CD4-positive, alpha-beta T cell treated with Interleukin-15 for 1 hour (primary cell): ENCODE data around the gene CCL13.

Experiments used
- DNase-seq: peaks from one replicate; pipeline ENCODE4 v3.0.0-alpha.2; 2020

CCL13 gene

DNA sequence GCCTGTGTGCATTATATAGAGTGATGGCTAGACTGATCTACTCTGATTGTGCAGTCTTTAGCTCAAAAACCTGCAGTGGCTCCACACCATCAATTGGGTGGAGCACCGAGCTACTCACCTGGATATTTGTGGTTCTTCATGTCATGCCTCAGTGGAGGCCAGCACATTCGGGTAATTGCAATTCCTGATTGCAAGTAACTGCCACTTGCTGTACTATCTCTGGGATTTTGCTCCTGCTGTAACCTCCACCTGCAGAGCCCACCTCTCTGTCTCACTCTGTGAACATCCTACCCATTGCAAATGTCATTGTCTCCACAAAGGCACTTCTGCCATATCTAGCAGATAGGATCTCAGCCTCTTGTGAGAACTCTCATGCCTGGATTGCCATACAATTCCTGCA lies 8.5 kb downstream of the CCL13 start:
- no peak for DNase-seq

DNA sequence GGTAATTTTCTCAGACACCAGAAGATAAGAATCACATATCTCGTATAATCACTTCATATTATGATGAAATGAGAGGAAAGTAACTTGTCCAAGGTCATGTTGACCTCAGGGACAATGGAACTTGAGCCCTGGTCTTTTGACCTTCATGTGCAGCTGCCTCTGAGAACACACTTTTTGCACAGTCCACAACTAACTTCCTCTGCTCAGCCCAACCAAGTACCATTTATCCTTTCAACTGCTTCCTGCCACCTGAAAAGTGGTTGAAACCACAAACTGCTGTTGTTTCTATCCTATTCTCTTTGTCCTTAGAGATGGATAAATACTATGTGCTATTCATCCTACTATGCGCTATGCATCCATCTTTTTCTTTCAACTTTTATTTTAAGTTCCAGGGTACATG lies 9.1 kb downstream of the CCL13 start:
- DNase-seq, result no peak

DNA sequence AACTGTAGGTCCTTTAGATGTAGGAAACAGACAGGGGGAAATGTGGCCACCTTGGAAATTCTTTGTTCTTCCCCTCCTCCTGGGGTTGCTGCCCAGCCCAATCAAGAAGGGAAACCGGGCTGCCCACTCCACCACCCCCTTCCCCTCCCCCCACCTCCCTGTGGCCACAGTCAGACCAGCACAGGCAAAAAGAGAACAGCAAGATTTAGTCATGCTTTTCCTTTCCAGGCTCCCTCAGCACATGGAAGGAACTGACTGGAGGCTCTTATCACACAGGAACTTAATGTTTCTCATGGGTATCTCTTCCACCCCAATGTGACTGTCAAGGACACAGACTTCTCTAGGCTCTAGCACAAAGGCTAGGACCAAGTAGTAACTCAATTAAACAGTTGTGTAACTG lies 9.7 kb downstream of the CCL13 start:
- no peak for DNase-seq

DNA sequence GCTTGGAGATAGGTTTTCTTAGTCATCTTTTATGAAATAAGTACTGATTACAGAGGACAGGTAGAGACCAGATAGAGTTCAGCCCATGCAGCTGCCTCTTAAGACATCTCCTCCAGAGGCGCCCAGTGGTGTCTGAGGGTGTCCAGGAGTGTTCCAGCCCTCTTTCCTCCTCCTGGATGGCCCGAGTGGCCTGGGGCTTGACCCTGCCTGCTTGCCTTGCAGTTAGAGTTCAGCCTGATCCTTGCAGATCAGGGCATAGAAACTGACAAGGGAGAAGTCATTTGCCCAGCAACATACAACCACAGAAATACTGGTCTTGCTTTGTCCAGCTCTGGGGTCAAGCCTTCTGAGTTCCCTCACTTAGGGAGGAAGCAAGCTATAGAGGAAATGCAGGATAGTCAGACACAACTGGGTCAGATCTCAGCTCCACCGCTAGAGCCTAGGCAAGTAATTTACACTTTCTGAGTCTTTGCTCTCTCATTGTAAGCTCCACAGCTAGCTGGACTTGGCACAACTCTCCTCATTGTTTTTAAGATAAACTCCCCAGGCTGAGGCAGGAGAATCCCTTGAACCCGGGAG lies 10.3 kb downstream of the CCL13 start:
- DNase-seq, result no peak

DNA sequence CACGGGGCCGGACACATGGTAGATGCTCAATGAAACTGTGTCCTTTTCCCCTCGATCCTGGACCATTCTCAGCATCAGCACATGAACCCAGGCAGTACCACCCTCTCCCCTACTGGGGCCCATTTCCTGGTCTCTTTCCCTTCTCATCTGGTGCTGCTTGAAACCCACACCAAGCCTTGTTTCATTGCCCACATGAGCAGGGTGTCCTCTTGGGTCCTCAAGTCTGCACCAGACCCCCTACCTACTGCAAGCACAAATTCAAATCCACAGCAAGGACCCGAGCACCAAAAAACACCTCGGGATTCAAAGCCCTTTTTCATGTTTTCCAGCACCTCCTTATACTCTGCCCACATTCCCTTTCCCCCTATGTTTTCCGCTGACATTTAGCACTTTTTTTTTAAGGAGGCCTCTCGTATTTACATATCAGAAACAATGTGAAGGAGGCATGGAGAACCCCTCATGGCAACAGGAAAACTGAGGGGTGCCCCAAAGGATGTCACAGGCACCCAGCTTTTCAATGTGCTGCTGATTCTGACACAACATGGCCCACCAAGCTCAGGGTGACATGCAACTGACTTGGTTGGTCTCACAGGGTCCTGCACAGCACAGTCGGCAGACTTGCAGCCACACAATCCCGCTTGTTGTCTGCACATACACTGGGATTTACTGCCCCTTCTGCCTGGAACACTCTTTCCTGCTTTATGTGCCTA lies 11.4 kb downstream of the CCL13 start:
- DNase-seq, result no peak

DNA sequence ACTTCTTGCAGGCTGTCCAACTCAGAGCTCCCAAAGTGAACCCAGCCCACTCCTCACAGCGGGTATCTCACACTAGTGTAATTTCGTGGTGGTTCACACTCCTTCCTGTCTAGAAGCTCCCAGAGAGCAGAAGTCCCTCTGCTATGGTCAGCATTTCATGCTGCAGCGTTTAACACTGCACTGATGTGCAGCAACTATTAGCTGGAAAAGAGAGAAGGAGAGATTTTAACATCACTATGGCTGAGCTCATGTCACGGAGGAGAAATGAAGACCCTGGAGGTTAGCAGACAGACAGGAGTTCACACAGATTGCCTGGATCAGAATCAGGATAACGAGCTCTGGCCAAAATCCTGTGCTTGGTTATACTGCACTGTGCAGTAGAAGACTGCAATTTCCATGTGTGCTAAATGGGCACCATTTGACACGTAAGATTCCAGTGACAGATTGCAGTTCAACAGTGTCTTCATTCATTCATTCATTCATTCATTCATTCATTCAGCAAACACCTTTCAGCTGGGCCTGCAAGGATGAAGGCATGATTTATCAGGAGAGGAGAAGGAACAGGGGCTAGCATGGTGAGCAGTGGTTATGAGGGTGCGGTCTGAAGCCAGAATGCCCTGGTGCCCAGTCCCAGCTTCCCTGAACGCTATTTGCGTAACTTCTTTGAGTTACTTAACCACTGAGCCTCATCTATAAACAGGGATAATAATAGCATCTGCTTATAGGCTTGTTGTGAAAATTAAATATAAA lies 12.1 kb downstream of the CCL13 start:
- DNase-seq, result no peak

DNA sequence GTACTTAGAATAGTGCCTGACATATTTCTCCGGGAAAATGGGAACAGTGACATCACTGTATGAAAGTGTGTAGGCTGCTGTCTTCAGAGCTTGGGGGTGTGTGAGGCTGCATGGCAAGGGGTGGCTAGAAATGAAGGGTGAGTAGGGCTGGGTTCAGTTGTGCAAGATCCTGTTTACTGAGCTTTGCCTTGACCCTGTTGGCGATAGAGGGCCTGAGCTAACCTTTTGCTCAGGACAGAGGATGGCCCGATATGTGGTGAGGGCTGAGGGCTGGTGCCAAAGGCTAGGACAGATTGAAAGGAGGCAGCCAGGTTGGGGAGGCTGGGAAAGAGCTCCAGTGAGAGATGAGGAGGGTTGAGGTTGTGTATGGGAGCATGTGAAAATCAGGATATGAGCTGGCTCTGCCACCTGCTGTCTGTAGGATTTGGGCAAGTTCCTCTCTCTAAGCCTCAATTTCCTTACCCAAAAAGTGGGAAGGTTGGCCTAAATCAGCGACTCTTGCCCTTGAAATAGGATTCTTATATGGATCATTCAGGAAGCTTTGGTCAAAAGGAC lies 12.7 kb downstream of the CCL13 start:
- no peak for DNase-seq

DNA sequence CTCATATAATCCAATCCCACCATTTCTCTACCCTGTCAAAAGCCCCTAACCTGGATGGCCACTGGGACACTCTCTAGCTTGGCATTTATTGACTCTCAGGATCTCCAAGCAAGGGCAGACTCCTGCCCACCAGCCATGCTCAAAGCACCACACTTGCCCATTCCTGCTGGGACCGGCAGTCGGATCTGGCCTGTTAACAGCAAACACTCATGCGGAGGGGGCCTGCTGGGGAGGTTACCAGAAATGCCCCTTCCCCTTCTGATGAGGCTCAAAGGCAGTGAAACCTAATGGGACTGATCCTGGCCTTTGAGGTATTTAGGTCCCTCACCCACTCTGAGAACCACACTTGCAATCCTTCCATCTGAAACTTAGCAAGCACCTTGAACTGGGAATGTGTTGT lies 13.3 kb downstream of the CCL13 start:
- no peak for DNase-seq

DNA sequence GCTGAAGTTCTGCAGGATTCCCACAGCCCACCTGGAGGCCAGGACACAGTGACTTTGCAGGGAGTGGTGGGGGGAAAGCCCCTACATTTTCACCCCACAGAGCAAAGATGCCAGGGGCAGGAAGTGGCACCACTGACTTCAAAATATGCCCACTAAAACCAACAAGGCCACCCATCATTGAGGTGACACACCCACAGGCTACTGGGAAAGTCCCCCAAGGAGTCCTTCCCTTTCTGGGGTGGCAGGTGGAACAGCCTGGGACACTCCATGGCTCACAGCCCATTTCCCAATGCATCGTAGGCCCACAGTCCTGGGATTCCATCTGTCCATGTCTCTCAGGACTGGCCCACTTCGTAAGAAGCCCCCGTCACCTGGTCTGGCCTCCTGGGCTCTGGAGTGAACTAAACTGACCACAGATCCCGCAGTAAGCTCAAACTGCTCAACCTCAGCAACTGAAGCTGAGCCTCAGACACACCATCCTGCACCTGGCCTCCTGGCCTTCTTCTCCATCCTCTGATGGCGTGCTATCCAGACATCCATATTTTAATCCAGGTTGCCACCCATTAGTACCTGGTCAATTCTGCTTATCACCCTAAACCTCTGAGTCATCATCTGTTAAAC lies 14.2 kb downstream of the CCL13 start:
- no peak for DNase-seq

DNA sequence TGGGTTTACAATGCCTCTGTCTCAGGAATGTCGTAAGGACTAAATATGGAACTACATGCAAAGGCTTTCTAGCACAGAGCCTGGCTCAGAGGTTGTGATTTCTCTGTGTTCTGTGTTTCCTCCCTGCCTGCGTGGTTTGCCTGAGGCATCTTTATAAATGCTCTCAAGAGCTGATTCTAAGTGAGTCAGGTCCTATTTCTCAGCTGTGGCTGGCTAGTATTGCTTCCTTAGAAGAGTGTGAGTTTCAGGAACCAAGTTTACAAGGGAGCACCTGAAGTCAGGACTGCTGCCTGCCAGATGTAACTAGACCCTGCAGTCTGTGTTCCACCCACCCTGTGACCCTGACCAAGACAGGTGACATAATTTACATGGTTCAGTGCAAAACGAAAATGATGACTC lies 14.7 kb downstream of the CCL13 start:
- DNase-seq, result no peak

DNA sequence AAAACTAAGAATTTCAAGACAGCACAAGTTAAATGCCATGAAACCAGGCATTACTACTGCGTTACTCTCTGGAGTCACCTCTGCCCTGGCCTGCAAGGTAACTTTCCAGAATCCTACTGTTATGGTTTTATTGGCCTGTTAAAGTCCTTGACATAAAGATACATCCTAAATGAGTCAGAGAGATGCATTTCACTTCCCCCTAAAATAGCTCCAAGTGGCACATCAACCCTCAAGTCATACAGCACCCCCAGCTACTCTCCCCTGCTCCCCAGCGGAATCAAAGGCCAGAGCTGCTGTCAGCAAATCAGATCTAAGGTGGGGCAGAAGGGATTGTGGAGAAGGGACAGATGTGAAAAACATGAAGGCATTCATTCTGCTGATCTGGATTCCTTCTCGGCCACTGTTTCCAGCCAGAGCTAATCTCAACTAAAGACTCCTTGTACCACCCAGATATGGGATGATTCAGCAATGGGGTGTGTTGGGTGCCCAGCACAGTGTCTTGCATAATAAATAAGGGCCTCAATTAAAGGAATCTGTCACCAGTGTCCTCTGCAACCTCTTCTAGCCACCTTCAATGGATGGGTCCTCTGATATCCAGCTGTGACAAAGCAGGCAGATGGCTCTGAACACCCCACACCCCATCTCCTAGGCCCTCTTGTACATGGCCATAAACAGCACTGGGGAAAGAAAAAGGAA lies 15.3 kb downstream of the CCL13 start:
- DNase-seq, result no peak

DNA sequence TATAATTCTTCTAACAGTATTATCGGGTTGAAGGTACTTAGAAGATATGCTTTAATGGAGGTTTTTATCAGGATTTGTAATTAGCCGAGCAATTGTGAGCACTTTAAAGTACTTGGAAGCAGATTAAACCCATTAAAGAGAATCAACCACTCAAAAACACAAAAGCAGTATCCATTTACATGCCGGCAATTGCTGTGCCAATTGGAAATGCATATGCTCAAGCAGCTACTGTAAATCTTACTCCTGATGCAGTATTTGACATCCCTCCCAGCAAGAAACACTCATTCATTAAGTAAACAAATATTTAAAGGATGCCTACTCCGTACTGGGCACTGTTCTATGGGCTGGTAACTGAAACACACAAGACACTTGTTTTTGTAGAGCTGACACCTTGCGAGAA lies 18.2 kb downstream of the CCL13 start:
- no peak for DNase-seq

DNA sequence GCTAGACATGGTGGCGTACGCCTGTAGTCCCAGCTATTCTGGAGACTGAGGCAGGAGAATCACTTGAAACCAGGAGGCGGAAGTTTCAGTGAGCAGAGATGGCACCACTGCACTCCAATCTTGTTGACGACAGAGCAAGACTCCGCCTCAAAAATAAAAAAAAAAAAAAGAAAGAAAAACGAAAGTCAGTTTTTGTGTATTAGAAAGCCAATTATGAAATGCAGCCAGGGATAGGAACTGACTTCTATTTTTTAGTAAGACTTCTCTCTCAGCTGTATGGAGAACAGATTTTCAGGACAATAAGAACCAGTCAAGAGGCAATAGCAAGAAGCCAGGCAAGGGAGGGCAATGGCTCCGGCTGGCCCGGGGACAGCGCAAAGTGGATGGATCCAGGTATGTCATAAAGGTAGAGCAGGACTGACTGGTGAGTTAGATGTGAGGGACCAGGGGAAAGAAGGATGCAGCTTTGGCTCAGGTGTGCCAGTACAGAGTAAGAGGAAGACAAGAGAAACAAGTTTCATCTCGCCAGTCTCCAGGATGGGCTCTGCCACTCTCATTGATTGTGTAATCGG lies 19.2 kb downstream of the CCL13 start:
- DNase-seq, result no peak

DNA sequence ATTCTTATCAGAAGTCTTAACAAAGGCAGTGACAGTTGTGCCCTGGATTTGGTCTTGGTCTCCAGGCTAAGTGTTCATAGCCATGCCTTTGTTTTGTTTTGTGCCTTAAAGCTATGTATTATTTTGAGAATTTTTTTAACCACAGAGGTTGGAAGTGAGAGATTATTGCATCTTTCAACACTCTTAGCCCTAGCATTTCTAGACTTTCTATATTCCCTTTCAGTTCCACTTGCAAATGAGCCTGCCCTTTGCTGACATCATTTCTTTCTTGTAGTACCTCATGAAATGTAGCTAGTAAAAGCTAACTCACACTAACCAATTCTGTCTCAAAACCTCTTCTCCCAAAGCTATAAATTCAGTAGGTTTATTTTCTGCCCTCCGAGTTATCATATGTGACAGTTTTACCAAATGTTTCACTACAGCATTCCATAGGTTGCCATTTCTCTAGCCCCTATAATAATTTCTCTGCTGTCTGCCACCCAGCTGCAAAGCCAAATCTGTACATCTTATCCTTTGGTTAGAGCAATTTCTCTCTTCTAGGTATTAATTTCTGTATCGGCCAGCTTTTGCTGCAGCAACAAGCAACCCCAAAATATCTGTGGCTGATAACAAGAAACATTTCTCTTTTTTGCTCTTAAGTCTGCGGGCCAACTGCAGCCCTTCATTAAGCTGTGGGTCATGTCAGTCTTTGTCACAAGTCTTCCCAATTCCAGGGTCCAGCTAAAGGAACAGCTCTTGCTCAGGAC lies 21.0 kb downstream of the CCL13 start:
- no peak for DNase-seq

DNA sequence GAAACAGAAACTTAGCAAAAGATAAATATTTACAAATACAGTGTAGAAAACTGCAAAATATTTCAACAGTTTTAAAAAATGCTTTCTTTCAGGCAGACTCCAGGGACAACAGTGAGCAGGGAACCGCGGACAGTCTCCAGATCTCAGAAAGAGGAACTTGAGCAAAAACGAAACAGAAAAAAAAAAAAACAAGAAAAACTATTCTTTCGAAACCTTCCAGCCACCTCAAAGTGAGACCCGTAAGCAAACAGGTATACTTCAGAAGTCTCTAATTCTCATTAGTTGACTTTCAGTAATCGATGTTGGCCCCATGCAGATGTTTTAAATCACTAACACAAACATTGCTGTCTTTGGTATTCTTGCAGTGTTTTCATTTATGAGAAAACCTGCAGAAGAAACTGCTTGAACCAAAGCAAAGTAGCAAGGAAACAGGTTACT lies 22.4 kb downstream of the CCL13 start:
- DNase-seq, result no peak

DNA sequence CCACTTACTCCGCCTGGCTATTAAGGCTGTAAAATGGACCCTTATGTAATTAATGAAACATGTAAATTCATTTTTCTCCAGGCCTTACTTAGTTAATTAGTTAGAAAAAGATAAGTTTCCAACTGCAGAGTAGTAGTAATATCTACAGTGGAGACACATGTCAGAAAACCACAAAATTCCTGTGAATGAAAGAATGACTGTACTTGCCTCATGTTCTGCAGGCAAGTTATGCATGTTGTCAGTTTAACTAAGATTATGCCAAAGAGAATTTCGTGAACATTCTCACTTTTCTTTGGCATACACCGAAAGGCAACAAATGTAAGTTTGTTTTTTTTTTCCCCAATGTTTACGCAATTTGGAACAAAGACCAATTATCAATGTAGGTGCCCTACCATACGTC lies 23.6 kb downstream of the CCL13 start:
- no peak for DNase-seq

DNA sequence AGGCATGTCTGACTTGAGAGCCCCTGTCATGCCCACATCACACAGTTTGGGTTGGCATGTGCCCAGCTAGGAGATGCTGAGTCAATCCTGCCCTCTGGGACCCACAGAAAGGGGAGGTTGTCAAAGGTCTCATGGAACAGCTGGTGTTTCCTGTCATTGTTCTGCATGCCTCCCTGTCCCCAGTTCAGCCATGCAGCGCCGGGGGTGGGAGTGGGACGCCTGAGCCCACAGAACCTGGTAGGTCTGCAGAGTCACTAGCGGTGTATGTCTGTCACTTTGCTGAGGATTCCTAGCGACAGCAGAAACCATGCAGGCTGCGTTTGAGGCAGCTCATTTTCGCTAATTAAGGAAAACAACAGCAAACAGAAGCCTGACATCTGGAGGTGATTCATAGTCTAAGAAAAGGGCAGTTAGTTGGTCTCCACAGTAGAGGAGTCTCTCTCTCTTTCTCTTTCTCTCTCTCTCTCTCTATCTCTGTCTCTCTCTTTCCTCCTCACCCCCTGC lies 26.4 kb downstream of the CCL13 start:
- DNase-seq, result no peak

DNA sequence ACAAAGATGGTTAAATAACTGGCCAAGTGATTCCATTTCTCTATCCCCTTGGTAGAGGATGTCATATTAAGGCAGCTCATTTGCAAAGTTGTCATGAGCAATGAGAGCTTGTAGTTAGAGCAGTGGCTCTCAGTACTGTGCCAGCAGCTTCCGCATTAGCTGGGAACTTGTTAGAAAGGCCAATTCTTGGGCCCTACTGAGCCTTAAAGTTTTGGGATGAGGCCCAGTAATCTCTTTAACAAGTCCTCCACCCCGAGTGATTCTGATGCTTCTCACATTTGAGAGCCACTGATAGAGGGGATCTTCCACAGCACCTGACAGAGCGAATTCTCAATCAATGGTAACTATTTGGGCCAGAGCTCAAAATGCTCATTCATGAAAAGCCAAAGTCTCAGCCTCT lies 26.9 kb downstream of the CCL13 start:
- DNase-seq, result no peak

DNA sequence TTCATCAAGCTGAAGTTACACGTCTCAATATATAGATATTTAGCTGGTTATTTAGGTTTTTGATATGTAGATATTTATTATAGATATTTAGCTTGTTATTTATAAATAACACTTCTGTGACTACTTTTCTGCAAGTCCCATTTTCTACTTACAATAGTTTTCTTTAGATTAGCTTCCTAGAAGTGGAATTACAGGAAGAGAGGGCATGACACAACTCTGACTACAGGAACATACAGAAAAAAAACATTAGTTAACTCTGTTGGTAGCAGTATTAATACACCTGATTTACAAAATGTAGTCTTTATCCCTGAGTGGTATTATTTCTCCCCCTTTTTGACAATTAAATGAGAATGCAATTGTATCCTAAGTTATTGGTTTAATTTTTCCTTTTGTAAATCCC lies 28.0 kb downstream of the CCL13 start:
- DNase-seq, result no peak

DNA sequence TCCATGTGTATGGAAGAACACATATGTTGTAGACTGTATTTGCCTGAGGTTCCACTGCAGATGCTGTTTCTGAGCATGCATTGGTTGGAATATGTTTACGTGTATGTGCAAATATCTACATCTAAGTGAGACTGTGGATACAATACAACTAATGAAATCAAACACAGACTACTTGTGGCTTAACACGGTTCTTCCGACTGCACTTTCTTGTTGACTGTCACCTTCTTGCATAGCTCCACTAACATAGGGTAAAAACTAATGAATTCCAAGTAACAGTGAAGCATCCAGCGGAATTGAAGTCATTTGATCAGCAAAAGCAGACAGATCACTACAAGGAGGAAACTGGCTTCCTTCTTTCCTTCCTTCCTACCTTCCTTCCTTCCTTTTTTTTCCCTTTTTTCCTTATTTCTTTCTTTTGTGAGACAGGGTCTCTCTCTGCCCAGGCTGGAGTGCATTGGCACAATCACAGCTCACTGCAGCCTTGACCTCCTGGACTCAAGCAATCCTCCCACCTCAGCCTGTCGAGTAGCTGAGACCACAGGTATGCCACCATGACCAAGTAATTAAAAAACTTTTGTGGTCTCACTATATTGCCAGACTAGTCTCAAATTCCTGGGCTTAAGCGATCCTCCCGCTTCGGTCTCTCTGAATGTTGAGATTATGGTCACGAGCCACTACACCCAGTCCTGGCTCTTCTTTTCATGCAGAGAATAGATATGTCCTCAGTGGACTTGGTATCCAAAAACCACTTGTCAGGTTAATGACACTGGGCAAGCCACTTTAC lies 28.7 kb downstream of the CCL13 start:
- DNase-seq, result no peak

DNA sequence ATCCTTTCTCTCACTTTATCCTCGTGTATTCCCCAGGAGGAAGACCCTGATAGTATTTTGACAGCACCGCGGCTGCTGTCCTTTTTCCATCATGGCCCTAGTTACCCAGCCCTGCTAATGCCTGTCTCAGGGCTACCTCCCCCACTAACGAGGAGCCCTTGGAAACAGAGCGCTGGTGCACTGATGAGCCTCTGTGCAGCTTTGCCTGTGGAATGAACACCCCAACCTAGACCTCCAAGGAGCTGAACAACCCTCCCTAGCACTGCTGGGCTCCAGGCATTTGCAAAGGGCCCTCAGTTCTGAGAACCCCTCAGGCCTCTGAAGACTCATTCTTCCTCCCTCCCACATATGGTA lies 30.0 kb downstream of the CCL13 start:
- no peak for DNase-seq
